Measurements from ENCODE around the gene RBBP6.

The RBBP6 gene

DNA sequence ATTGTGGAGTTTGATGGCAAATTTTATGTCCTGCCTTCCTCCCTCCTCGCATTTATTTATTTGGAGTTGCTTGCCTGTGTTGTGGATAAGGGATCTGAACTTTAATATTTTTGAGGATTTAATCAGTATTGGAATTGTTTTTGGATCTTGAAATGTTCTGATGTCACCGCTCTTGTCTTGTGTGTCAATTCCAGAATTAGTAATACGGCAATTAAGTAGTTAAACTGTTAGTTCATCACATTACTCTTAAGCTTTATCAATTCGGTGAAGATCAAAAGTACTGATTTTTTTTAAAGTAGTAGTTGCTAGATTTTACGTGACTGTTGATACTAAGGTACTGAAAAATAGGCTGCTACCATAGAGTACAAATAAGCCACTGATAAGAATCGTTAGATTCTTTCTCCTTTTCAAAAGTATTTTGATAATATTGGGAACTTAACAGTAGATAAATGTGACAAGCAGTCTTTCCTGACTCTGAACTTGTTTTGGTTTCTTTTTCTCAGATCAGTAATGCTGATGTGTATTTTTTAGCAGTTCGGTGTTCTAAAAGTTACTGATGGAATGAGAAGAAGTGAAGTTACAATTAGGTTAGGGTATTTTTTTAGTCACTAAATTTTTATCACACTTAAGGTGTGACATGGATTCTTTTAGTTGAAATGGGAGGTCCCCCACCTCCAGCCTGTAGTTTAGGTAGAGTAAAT, 2.0 kb downstream of the RBBP6 start:
- no peak overlapping the region for H3K27ac ChIP-seq (ENCODE audit: extremely low read depth, low read depth, low read length)
- CTCF ChIA-PET, result interaction anchor here (0.6 to 1.2 kb wide), 3 partner anchors 24 to 713 kb away, joined by 3 to 5 read pairs (median 3); no protein-coding TSS in a partner anchor
- TF ChIP-seq, protein P1, sequence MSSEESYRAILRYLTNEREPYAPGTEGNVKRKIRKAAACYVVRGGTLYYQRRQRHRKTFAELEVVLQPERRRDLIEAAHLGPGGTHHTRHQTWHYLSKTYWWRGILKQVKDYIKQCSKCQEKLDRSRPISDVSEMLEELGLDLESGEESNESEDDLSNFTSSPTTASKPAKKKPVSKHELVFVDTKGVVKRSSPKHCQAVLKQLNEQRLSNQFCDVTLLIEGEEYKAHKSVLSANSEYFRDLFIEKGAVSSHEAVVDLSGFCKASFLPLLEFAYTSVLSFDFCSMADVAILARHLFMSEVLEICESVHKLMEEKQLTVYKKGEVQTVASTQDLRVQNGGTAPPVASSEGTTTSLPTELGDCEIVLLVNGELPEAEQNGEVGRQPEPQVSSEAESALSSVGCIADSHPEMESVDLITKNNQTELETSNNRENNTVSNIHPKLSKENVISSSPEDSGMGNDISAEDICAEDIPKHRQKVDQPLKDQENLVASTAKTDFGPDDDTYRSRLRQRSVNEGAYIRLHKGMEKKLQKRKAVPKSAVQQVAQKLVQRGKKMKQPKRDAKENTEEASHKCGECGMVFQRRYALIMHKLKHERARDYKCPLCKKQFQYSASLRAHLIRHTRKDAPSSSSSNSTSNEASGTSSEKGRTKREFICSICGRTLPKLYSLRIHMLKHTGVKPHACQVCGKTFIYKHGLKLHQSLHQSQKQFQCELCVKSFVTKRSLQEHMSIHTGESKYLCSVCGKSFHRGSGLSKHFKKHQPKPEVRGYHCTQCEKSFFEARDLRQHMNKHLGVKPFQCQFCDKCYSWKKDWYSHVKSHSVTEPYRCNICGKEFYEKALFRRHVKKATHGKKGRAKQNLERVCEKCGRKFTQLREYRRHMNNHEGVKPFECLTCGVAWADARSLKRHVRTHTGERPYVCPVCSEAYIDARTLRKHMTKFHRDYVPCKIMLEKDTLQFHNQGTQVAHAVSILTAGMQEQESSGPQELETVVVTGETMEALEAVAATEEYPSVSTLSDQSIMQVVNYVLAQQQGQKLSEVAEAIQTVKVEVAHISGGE (tag by site-specific recombination; conservative IDR thresholded peaks at IDR 0.05; ENCODE audit: low read depth), result 0 out of 2 replicates have a peak, but pooled peaks have one; percentile 14
- 0 out of 2 replicates have a peak, but pooled peaks have one; percentile 16 for TF ChIP-seq ZXDB (tag by site-specific recombination; IDR thresholded peaks at IDR 0.05)
- TF ChIP-seq, protein P2, sequence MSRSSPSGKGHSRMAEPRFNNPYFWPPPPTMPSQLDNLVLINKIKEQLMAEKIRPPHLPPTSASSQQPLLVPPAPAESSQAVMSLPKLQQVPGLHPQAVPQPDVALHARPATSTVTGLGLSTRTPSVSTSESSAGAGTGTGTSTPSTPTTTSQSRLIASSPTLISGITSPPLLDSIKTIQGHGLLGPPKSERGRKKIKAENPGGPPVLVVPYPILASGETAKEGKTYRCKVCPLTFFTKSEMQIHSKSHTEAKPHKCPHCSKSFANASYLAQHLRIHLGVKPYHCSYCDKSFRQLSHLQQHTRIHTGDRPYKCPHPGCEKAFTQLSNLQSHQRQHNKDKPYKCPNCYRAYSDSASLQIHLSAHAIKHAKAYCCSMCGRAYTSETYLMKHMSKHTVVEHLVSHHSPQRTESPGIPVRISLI (tag by site-specific recombination; IDR thresholded peaks at IDR 0.05), result peak; percentile 84; the same call in 1 of the 2 replicates
- no peak for TF ChIP-seq ZNF354C (tag by site-specific recombination; IDR thresholded peaks at IDR 0.05; ENCODE audit: borderline replicate concordance, low read depth)
- H3K4me3 ChIP-seq (ENCODE audit: low read depth, low read length), result peak overlapping the region; percentile 99
- POLR2A ChIA-PET, result interaction anchor here (0.7 kb wide), 1 partner anchor 18 kb away, joined by 3 read pairs; no protein-coding TSS in a partner anchor
- H3K9me3 ChIP-seq (ENCODE audit: control insufficient read depth, insufficient read depth, low read depth, low read length), result no peaks in the 10 kb centered on the region
- peaks cover 8 to 40% of the 10 kb centered on the region in 2 experiments for H3K36me3 ChIP-seq (ENCODE audit: control insufficient read depth in 2 of 2, insufficient read depth in 1 of 2, low read length in 2 of 2)
- peaks cover 12% of the 10 kb centered on the region for H3K4me1 ChIP-seq (ENCODE audit: control insufficient read depth, insufficient read depth, low read length)

DNA sequence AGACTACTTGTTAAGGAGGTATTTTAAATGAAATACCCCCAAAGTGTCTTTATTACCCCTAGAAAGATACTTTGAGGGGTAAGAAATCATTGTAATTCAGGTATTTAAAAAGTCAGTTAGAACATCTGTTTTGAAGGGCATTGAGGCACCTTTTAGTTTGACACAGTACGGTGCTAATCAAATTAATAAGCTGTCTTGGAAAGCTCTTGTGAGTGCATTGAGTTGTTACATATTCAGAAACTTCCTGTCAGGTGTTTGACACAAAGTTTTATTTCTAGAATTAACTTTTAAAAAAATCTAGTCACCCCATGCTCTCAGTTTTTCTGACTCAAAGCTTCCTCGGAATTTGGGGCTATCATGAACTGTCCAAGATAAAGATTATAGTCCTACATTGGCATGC, 4.6 kb downstream of the RBBP6 start:
- ChIA-PET POLR2A (interaction anchor here (1.0 kb wide), 1 partner anchor 191 kb away, joined by 3 read pairs; no protein-coding TSS in a partner anchor), CTCF (interaction anchor here (0.7 to 1.0 kb wide), 2 partner anchors 18 to 27 kb away, joined by 3 to 4 read pairs; no protein-coding TSS in a partner anchor)
- H3K4me1 ChIP-seq (ENCODE audit: control insufficient read depth, insufficient read depth, low read length), result peaks cover 9% of the 10 kb centered on the region
- no peak for TF ChIP-seq ZNF433 (tag by site-specific recombination; IDR thresholded peaks at IDR 0.05; ENCODE audit: low read depth)
- TF ChIP-seq, protein P3, sequence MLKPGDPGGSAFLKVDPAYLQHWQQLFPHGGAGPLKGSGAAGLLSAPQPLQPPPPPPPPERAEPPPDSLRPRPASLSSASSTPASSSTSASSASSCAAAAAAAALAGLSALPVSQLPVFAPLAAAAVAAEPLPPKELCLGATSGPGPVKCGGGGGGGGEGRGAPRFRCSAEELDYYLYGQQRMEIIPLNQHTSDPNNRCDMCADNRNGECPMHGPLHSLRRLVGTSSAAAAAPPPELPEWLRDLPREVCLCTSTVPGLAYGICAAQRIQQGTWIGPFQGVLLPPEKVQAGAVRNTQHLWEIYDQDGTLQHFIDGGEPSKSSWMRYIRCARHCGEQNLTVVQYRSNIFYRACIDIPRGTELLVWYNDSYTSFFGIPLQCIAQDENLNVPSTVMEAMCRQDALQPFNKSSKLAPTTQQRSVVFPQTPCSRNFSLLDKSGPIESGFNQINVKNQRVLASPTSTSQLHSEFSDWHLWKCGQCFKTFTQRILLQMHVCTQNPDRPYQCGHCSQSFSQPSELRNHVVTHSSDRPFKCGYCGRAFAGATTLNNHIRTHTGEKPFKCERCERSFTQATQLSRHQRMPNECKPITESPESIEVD (tag by site-specific recombination; IDR thresholded peaks at IDR 0.05), result 0 out of 2 replicates have a peak, but pooled peaks have one; percentile 22
- H3K36me3 ChIP-seq (ENCODE audit: control insufficient read depth in 2 of 2, insufficient read depth in 1 of 2, low read length in 2 of 2), result peaks cover 24 to 63% of the 10 kb centered on the region in 2 experiments
- no peaks in the 10 kb centered on the region for H3K9me3 ChIP-seq (ENCODE audit: control insufficient read depth, insufficient read depth, low read depth, low read length)
- no peak overlapping the region for H3K4me3 ChIP-seq (ENCODE audit: low read depth, low read length)
- no peak overlapping the region for H3K27ac ChIP-seq (ENCODE audit: extremely low read depth, low read depth, low read length)

DNA sequence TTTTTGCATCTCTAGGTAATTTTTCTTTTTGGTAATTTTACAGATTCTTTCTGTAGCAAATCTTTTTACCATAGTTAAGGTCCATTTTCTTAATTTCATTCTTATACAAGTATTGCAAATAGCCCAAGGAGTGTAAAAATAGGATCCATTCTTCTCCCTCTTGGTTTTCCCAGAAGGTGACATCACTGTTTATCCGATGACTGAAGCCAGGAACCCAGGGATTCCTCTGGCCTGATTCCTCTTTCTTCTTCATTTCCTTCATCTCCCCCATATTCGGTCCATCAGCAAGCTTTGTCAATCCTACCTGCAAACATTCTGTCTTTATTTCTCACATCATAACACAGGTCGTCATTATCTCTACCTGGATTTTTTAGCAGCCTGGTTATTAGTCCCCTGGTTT, 5.3 kb downstream of the RBBP6 start:
- Histone ChIP-seq H3K4me1 (ENCODE audit: control insufficient read depth, insufficient read depth, low read length) (peaks cover 12% of the 10 kb centered on the region), H3K4me3 (ENCODE audit: low read depth, low read length) (no peak overlapping the region), H3K9me3 (ENCODE audit: control insufficient read depth, insufficient read depth, low read depth, low read length) (no peaks in the 10 kb centered on the region), H3K36me3 (ENCODE audit: control insufficient read depth in 2 of 2, insufficient read depth in 1 of 2, low read length in 2 of 2) (peaks cover 28 to 70% of the 10 kb centered on the region in 2 experiments), H3K27ac (ENCODE audit: extremely low read depth, low read depth, low read length) (no peak overlapping the region)
- POLR2A ChIA-PET, result no interaction called here
- CTCF ChIA-PET, result interaction anchor here (0.7 kb wide), 1 partner anchor 1999 kb away, joined by 3 read pairs; no protein-coding TSS in a partner anchor
- TF ChIP-seq ZNF366 (tag by site-specific recombination; conservative IDR thresholded peaks at IDR 0.05), result peak; percentile 43; the same call in 1 of the 2 replicates
- TF ChIP-seq ZNF600 (tag by site-specific recombination; IDR thresholded peaks at IDR 0.05), result 0 out of 2 replicates have a peak, but pooled peaks have one; percentile 24
- TF ChIP-seq, protein P4, sequence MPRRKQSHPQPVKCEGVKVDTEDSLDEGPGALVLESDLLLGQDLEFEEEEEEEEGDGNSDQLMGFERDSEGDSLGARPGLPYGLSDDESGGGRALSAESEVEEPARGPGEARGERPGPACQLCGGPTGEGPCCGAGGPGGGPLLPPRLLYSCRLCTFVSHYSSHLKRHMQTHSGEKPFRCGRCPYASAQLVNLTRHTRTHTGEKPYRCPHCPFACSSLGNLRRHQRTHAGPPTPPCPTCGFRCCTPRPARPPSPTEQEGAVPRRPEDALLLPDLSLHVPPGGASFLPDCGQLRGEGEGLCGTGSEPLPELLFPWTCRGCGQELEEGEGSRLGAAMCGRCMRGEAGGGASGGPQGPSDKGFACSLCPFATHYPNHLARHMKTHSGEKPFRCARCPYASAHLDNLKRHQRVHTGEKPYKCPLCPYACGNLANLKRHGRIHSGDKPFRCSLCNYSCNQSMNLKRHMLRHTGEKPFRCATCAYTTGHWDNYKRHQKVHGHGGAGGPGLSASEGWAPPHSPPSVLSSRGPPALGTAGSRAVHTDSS (tag by site-specific recombination; IDR thresholded peaks at IDR 0.05), result peak; percentile 53; the same call in 1 of the 2 replicates
- TF ChIP-seq SALL2 (tag by site-specific recombination; IDR thresholded peaks at IDR 0.05; ENCODE audit: borderline replicate concordance), result no peak
- TF ChIP-seq IKZF3 (tag by site-specific recombination; IDR thresholded peaks at IDR 0.05), result 0 out of 2 replicates have a peak, but pooled peaks have one; percentile 10
- TF ChIP-seq, protein P5, sequence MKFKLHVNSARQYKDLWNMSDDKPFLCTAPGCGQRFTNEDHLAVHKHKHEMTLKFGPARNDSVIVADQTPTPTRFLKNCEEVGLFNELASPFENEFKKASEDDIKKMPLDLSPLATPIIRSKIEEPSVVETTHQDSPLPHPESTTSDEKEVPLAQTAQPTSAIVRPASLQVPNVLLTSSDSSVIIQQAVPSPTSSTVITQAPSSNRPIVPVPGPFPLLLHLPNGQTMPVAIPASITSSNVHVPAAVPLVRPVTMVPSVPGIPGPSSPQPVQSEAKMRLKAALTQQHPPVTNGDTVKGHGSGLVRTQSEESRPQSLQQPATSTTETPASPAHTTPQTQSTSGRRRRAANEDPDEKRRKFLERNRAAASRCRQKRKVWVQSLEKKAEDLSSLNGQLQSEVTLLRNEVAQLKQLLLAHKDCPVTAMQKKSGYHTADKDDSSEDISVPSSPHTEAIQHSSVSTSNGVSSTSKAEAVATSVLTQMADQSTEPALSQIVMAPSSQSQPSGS (tag by site-specific recombination; IDR thresholded peaks at IDR 0.05; ENCODE audit: low read depth), result peak; percentile 77
- TF ChIP-seq, protein P6, sequence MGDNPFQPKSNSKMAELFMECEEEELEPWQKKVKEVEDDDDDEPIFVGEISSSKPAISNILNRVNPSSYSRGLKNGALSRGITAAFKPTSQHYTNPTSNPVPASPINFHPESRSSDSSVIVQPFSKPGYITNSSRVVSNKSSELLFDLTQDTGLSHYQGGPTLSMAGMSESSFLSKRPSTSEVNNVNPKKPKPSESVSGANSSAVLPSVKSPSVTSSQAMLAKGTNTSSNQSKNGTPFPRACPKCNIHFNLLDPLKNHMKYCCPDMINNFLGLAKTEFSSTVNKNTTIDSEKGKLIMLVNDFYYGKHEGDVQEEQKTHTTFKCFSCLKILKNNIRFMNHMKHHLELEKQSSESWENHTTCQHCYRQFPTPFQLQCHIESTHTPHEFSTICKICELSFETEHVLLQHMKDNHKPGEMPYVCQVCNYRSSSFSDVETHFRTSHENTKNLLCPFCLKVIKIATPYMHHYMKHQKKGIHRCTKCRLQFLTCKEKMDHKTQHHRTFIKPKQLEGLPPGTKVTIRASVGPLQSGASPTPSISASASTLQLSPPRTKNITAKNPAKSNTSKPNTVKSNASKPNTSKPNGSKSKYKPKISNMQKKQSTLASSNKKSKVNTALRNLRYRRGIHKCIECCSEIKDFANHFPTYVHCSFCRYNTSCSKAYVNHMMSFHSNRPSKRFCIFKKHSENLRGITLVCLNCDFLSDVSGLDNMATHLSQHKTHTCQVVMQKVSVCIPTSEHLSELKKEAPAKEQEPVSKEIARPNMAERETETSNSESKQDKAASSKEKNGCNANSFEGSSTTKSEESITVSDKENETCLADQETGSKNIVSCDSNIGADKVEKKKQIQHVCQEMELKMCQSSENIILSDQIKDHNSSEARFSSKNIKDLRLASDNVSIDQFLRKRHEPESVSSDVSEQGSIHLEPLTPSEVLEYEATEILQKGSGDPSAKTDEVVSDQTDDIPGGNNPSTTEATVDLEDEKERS (tag by site-specific recombination; IDR thresholded peaks at IDR 0.05), result no peak
- peak; percentile 50; the same call in 1 of the 2 replicates for TF ChIP-seq ZNF629 (tag by site-specific recombination; IDR thresholded peaks at IDR 0.05)

All from HEK293 (cell line).